Spleen (tissue), 11 donors: Measurements from ENCODE around the gene ACYP2. TPM values are rescaled to one million over a fixed set of nuclear protein-coding genes. Genes with fewer than 3 reads are reported as not detected.

Source experiments
- DNase-seq: peaks from one replicate; pipeline ENCODE4 v3.0.0-alpha.2; 2020
- H3K27ac ChIP-seq, 8 donors: fragments of 200-600 bp; sonication (generic) in 7 of 8; 1 replicate in 4 of 8; 2 replicates in 4 of 8; pipeline versions ENCODE4 v1.5.0 to v1.8.0; 2016 to 2021; ENCODE audit warnings: inconsistent platforms in 4 of 8, mild to moderate bottlenecking in 4 of 8, moderate library complexity in 1 of 8
- H3K27me3 ChIP-seq, 7 donors: fragments of 200-600 bp; sonication (generic) in 6 of 7; replicated peaks in 1 of 7; 1 replicate in 4 of 7; 2 replicates in 3 of 7; pipeline versions ENCODE4 v1.5.0 to v1.8.0; 2016 to 2021; ENCODE audit warnings: inconsistent platforms in 3 of 7, mild to moderate bottlenecking in 1 of 7
- H3K36me3 ChIP-seq, 6 donors: fragments of 200-600 bp; sonication (generic) in 5 of 6; 1 replicate in 4 of 6; 2 replicates in 2 of 6; pipeline versions ENCODE4 v1.5.0 to v1.8.0; 2016 to 2021; ENCODE audit warnings: inconsistent platforms in 2 of 6
- H3K4me1 ChIP-seq, 6 donors: fragments of 200-600 bp; sonication (generic) in 5 of 6; 1 replicate in 3 of 6; 2 replicates in 3 of 6; pipeline versions ENCODE4 v1.5.0 to v1.8.0; 2016 to 2021; ENCODE audit warnings: inconsistent platforms in 3 of 6
- H3K4me3 ChIP-seq, 8 donors: fragments of 200-600 bp; sonication (generic) in 7 of 8; 1 replicate in 4 of 8; 2 replicates in 4 of 8; pipeline versions ENCODE4 v1.5.0 to v1.8.0; 2016 to 2021; ENCODE audit warnings: inconsistent platforms in 4 of 8, mild to moderate bottlenecking in 4 of 8, moderate library complexity in 2 of 8
- H3K9me3 ChIP-seq, 8 donors: fragments of 200-600 bp; sonication (generic) in 7 of 8; 1 replicate in 4 of 8; 2 replicates in 4 of 8; pipeline versions ENCODE4 v1.5.0 to v1.8.0; 2016 to 2021; ENCODE audit warnings: inconsistent platforms in 4 of 8
- POLR2A ChIP-seq, 3 donors: fragments of 450-650 bp; IDR thresholded peaks; one replicate each; pipeline ENCODE4 v1.5.1; 2017; ENCODE audit warnings: antibody characterized with exemption in 3 of 3, mild to moderate bottlenecking in 1 of 3
- POLR2AphosphoS5 ChIP-seq, 3 donors: sonication (generic); formaldehyde crosslinking; IDR thresholded peaks; one replicate each; pipeline ENCODE4 v1.5.1; 2017; ENCODE audit warnings: antibody characterized with exemption in 3 of 3
- WGBS, 5 donors: extraction: QIAGEN DNeasy Blood & Tissue Kit in 3 of 5; methylation state at CpG; one replicate each; pipeline versions ENCODE4 v1.1.5 to v1.1.7; 2013 to 2018; 5-methylcytosine and 5-hydroxymethylcytosine counted together
- intact Hi-C: fragments of 100-400 bp; cut with DNase I; formaldehyde crosslinking; loops from one replicate; pipeline ENCODE4 v1.15.0; 2023; ENCODE audit warnings: low total_unique reads
- polyA plus RNA-seq, 3 donors: library from polyadenylated mRNA; stranded (reverse); fragments of 200-250 nt; gene quantifications; one replicate each; pipeline ENCODE4 v1.2.1, GENCODE V29; 2013
- total RNA-seq, 7 donors: library from RNA; depleted of rRNA in 3 of 7; stranded (reverse); fragments of >200 nt in 3 of 7; fragmentation: NEBNext Ultra II Directional in 4 of 7; extraction: Animal tissue kit (Norgen Biotek cat#: 25700) in 4 of 7; gene quantifications; one replicate each; pipeline versions ENCODE4 v1.1.0 to v1.2.1, GENCODE V29; 2016 to 2021
- TF ChIP-seq, protein P1 (sequence below), 11 experiments: fragments of 200-600 bp in 7 of 11; fragments of 450-650 bp in 4 of 11; sonication (generic) in 4 of 11; IDR thresholded peaks in 8 of 11; conservative IDR thresholded peaks in 3 of 11; 1 replicate in 7 of 11; 2 replicates in 4 of 11; pipeline versions ENCODE4 v1.4.0 to v1.8.0; 2016 to 2021; ENCODE audit warnings: antibody characterized with exemption in 11 of 11, inconsistent platforms in 4 of 11, mild to moderate bottlenecking in 1 of 11
- donor health status: healthy with polysubstance abuse.
- donor health status: DM: no; HTN: no; CAD: no; lungs with moderate emphysema.
- donor health status: DM: no; HTN: no; CAD: no.
- donor health status: Bipolar disorder and iron deficiency.
- donor health status: healthy.
- donor health status: DM: no; HTN: no; CAD: no.
- donor health status: DM: yes; HTN: yes; CAD: no.

Gene ACYP2
- total and polyA plus RNA-seq, 10 donors = 14.6 to 32.3 (median 21.7) TPM

DNA sequence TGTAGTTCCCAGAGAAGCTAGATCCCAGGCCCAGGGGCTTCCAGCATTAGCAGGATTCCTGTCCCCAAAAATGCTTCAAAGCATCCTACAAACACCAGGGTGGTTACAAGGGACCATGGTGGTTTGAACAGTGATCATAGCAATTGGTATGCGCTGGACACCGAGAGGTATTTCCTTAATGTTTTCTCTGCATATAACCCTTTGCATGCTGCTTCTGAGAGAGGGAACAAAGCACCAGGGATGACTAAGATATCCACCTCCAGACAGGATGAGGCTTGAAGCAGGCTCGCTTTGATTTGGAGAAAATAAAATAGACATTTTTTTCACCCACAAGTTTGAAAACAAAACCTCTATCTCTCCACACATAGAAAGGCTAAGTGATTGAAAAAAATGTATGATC is 191.1 kb downstream of the ACYP2 start:
- H3K36me3 ChIP-seq = peaks cover 0 to 3% (median 0%) of the 10 kb centered on the region in 6 donors
- no peak for DNase-seq
- intact Hi-C loops = no loop called here
- no peaks in the 10 kb centered on the region for H3K9me3 ChIP-seq
- H3K27ac ChIP-seq = no peak overlapping the region
- WGBS, 5 donors = 86 to 90% (median 89%) methylated on average over 3 of the region's 3 CpGs
- H3K4me3 ChIP-seq = no peak overlapping the region
- TF ChIP-seq POLR2AphosphoS5 (IDR thresholded peaks at IDR 0.05) = no peak
- TF ChIP-seq POLR2A (IDR thresholded peaks at IDR 0.05) = no peak
- TF ChIP-seq, protein P1, sequence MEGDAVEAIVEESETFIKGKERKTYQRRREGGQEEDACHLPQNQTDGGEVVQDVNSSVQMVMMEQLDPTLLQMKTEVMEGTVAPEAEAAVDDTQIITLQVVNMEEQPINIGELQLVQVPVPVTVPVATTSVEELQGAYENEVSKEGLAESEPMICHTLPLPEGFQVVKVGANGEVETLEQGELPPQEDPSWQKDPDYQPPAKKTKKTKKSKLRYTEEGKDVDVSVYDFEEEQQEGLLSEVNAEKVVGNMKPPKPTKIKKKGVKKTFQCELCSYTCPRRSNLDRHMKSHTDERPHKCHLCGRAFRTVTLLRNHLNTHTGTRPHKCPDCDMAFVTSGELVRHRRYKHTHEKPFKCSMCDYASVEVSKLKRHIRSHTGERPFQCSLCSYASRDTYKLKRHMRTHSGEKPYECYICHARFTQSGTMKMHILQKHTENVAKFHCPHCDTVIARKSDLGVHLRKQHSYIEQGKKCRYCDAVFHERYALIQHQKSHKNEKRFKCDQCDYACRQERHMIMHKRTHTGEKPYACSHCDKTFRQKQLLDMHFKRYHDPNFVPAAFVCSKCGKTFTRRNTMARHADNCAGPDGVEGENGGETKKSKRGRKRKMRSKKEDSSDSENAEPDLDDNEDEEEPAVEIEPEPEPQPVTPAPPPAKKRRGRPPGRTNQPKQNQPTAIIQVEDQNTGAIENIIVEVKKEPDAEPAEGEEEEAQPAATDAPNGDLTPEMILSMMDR (IDR thresholded peaks at IDR 0.05 in 8 of 11, conservative IDR thresholded peaks at IDR 0.05 in 3 of 11) = no peak
- H3K4me1 ChIP-seq = no peaks in the 10 kb centered on the region
- H3K27me3 ChIP-seq = no peaks in the 10 kb centered on the region

GRCh38 chr2:54308186-54308585 is 192.8 kb downstream of the ACYP2 start:
- H3K4me1 ChIP-seq = no peaks in the 10 kb centered on the region
- no peak overlapping the region for H3K4me3 ChIP-seq
- TF ChIP-seq POLR2A (IDR thresholded peaks at IDR 0.05) (no peak), POLR2AphosphoS5 (IDR thresholded peaks at IDR 0.05) (no peak)
- TF ChIP-seq, protein P1 (IDR thresholded peaks at IDR 0.05 in 8 of 11, conservative IDR thresholded peaks at IDR 0.05 in 3 of 11) = no peak
- H3K27ac ChIP-seq = no peak overlapping the region
- intact Hi-C loops = no loop called here
- WGBS, 5 donors = 80 to 87% (median 81%) methylated on average over 6 of the region's 6 CpGs
- H3K9me3 ChIP-seq = no peaks in the 10 kb centered on the region
- DNase-seq = no peak
- H3K27me3 ChIP-seq = no peaks in the 10 kb centered on the region
- H3K36me3 ChIP-seq = peaks cover 0 to 3% (median 0%) of the 10 kb centered on the region in 6 donors

GRCh38 chr2:54308782-54309181 is 193.4 kb downstream of the ACYP2 start:
- WGBS, 5 donors = 65 to 78% (median 78%) methylated on average over 2 of the region's 2 CpGs
- Histone ChIP-seq H3K4me3 (no peak overlapping the region), H3K27ac (no peak overlapping the region), H3K27me3 (no peaks in the 10 kb centered on the region), H3K4me1 (no peaks in the 10 kb centered on the region), H3K9me3 (no peaks in the 10 kb centered on the region), H3K36me3 (peaks cover 0 to 3% (median 0%) of the 10 kb centered on the region in 6 donors)
- intact Hi-C loops = no loop called here
- no peak for DNase-seq
- TF ChIP-seq, protein P1 (IDR thresholded peaks at IDR 0.05 in 8 of 11, conservative IDR thresholded peaks at IDR 0.05 in 3 of 11) = no peak
- TF ChIP-seq POLR2A (IDR thresholded peaks at IDR 0.05) (no peak), POLR2AphosphoS5 (IDR thresholded peaks at IDR 0.05) (no peak)

- Histone ChIP-seq H3K4me3 (no peak overlapping the region), H3K36me3 (no peaks in the 10 kb centered on the region), H3K27me3 (no peaks in the 10 kb centered on the region), H3K4me1 (no peaks in the 10 kb centered on the region), H3K27ac (no peak overlapping the region), H3K9me3 (no peaks in the 10 kb centered on the region)
- TF ChIP-seq POLR2AphosphoS5 (IDR thresholded peaks at IDR 0.05) (no peak), POLR2A (IDR thresholded peaks at IDR 0.05) (no peak)
- TF ChIP-seq, protein P1 (IDR thresholded peaks at IDR 0.05 in 8 of 11, conservative IDR thresholded peaks at IDR 0.05 in 3 of 11) = no peak
- intact Hi-C loops = no loop called here
- no peak for DNase-seq
- 90 to 92% (median 90%) methylated on average over 3 of the region's 3 CpGs for WGBS, 5 donors
These were observed 194.9 kb downstream of the ACYP2 start for GRCh38 chr2:54310311-54310710.
